Natural killer cell (primary cell): ENCODE results near the gene RPGRIP1. TPM values are rescaled to one million over a fixed set of nuclear protein-coding genes. Genes with fewer than 3 reads are reported as not detected.

Experiments used
- ATAC-seq, 3 donors: fragments of 150-1000 bp in 2 of 3; fragments of 200-7000 bp in 1 of 3; cut with Tn5 transposase; 1 replicate in 1 of 3; 2 replicates in 2 of 3; pipeline ENCODE4 v1.10.0; 2021; ENCODE audit warnings: mild to moderate bottlenecking in 2 of 3, moderate library complexity in 2 of 3
- DNase-seq, 2 donors: peaks; one replicate each; pipeline versions ENCODE4 v3.0.0 to v3.0.0-alpha.2; 2013 to 2021; ENCODE audit warnings: mixed read lengths in 1 of 2
- H3K27ac ChIP-seq: one replicate; pipeline ENCODE4 v1.5.1; 2013; ENCODE audit warnings: mild to moderate bottlenecking, low read length
- H3K27me3 ChIP-seq: one replicate; pipeline ENCODE4 v1.6.1; 2013; ENCODE audit warnings: low read length; ENCODE audit not compliant: control insufficient read depth, insufficient read depth
- H3K36me3 ChIP-seq: one replicate; pipeline ENCODE4 v1.6.1; 2013; ENCODE audit warnings: low read length; ENCODE audit not compliant: control insufficient read depth, insufficient read depth
- H3K4me1 ChIP-seq: one replicate; pipeline ENCODE4 v1.6.1; 2013; ENCODE audit warnings: low read length; ENCODE audit not compliant: control insufficient read depth, insufficient read depth
- H3K4me3 ChIP-seq: one replicate; pipeline ENCODE4 v1.5.1; 2013; ENCODE audit warnings: low read length
- H3K9me3 ChIP-seq: one replicate; pipeline ENCODE4 v1.6.1; 2013; ENCODE audit warnings: low read length; ENCODE audit not compliant: control insufficient read depth, insufficient read depth
- H3K27ac Mint-ChIP-seq, 2 donors: one replicate each; pipeline ENCODE4 v1.8.0; 2022; ENCODE audit warnings: mild to moderate bottlenecking in 2 of 2, mixed read lengths in 2 of 2, moderate library complexity in 1 of 2
- H3K27me3 Mint-ChIP-seq, 2 donors: one replicate each; pipeline ENCODE4 v1.8.0; 2022; ENCODE audit warnings: low read depth in 2 of 2, mixed read lengths in 2 of 2
- H3K36me3 Mint-ChIP-seq: one replicate; pipeline ENCODE4 v1.8.0; 2022; ENCODE audit warnings: mixed read lengths
- H3K4me1 Mint-ChIP-seq, 2 donors: one replicate each; pipeline ENCODE4 v1.8.0; 2022; ENCODE audit warnings: mixed read lengths in 2 of 2
- H3K4me3 Mint-ChIP-seq: one replicate; pipeline ENCODE4 v1.8.0; 2022; ENCODE audit warnings: mild to moderate bottlenecking, moderate library complexity, mixed read lengths
- H3K9me3 Mint-ChIP-seq, 2 donors: one replicate each; pipeline ENCODE4 v1.8.0; 2022; ENCODE audit warnings: mixed read lengths in 2 of 2
- WGBS: methylation state at CpG from one replicate; pipeline ENCODE4 v1.1.7; 2013; ENCODE audit warnings: missing lambda C conversion rate; ENCODE audit not compliant: insufficient coverage; 5-methylcytosine and 5-hydroxymethylcytosine counted together
- intact Hi-C: fragments of 100-400 bp; cut with micrococcal nuclease; formaldehyde crosslinking; loops from one replicate; pipeline ENCODE4 v1.14.2; 2022
- total RNA-seq, 4 donors: library from RNA; stranded (reverse); fragments of 120-200 nt in 1 of 4; gene quantifications; one replicate each; pipeline versions ENCODE4 v1.2.3 to v1.2.4, GENCODE V29; 2013 to 2022
- TF ChIP-seq, protein P1 (sequence below): fragments of 200-600 bp; IDR thresholded peaks from one replicate; pipeline ENCODE4 v1.8.0; 2022; ENCODE audit warnings: antibody characterized with exemption

Gene RPGRIP1
- total RNA-seq, 3 donors from 2014 or later (not counting 1 experiment from before 2014, with no cell fraction given) = 0.68 to 0.85 TPM; not detected in 1

- no peak for DNase-seq
- WGBS = 100% methylated on average over 1 of the region's 1 CpG
- intact Hi-C loops = no loop called here
- no peaks in the 10 kb centered on the region for H3K27me3 Mint-ChIP-seq
- H3K36me3 ChIP-seq = peaks cover 55% of the 10 kb centered on the region
- TF ChIP-seq, protein P1, sequence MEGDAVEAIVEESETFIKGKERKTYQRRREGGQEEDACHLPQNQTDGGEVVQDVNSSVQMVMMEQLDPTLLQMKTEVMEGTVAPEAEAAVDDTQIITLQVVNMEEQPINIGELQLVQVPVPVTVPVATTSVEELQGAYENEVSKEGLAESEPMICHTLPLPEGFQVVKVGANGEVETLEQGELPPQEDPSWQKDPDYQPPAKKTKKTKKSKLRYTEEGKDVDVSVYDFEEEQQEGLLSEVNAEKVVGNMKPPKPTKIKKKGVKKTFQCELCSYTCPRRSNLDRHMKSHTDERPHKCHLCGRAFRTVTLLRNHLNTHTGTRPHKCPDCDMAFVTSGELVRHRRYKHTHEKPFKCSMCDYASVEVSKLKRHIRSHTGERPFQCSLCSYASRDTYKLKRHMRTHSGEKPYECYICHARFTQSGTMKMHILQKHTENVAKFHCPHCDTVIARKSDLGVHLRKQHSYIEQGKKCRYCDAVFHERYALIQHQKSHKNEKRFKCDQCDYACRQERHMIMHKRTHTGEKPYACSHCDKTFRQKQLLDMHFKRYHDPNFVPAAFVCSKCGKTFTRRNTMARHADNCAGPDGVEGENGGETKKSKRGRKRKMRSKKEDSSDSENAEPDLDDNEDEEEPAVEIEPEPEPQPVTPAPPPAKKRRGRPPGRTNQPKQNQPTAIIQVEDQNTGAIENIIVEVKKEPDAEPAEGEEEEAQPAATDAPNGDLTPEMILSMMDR = no peak
- H3K4me3 Mint-ChIP-seq = no peak overlapping the region
- H3K27ac ChIP-seq = no peak overlapping the region
- H3K27ac Mint-ChIP-seq = peak overlapping the region; percentile 39 to 60
- no peaks in the 10 kb centered on the region for H3K9me3 ChIP-seq
- H3K27me3 ChIP-seq = no peaks in the 10 kb centered on the region
- no peak for ATAC-seq
- H3K4me3 ChIP-seq = no peak overlapping the region
- H3K4me1 ChIP-seq = peaks cover 14% of the 10 kb centered on the region
- peaks cover 49 to 58% of the 10 kb centered on the region in 2 donors for H3K4me1 Mint-ChIP-seq
- no peaks in the 10 kb centered on the region for H3K9me3 Mint-ChIP-seq
- H3K36me3 Mint-ChIP-seq = no peaks in the 10 kb centered on the region
Observed at GRCh38 chr14:21248338-21248737, 31.5 kb upstream of the RPGRIP1 start.

DNA sequence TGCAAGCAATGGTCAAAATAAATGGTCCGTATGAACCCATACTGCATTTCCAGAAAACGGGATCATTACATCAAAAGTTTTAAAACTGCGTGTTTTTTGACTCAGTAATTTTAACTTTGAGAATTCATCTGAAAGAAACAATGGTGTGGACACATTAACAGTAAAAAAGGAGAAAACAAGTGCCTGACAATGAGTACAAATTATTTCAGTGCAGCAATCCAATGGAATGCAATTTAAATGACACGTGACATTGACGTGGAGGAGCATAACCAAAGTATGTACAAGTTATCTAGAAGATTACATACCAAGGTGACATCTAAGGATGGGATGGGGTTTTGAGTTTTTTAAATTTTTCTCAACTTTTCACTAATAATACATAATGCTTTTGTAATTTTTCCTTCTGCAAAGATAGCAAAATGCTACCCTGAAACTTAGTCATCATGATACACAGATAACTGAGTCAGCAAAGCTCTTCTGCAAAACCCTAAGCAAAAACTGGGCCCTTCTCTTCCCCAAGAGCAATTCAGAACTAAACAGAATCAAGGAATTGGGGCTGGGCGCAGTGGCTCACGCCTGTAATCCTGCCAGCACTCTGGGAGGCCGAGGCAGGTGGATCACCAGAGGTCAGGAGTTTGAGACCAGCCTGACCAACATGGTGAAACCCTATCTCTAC lies 31.0 kb upstream of the RPGRIP1 start:
- Histone ChIP-seq H3K9me3 (no peaks in the 10 kb centered on the region), H3K36me3 (peaks cover 55% of the 10 kb centered on the region), H3K27me3 (no peaks in the 10 kb centered on the region), H3K27ac (no peak overlapping the region), H3K4me3 (no peak overlapping the region), H3K4me1 (peaks cover 18% of the 10 kb centered on the region)
- TF ChIP-seq, protein P1 = no peak
- H3K4me3 Mint-ChIP-seq = no peak overlapping the region
- H3K36me3 Mint-ChIP-seq = no peaks in the 10 kb centered on the region
- WGBS = 95% methylated on average over 8 of the region's 8 CpGs
- ATAC-seq (no peak), DNase-seq (no peak)
- H3K4me1 Mint-ChIP-seq = peaks cover 49 to 62% of the 10 kb centered on the region in 2 donors
- H3K9me3 Mint-ChIP-seq = no peaks in the 10 kb centered on the region
- intact Hi-C loops = no loop called here
- H3K27ac Mint-ChIP-seq = peak overlapping the region; percentile 39 to 60
- no peaks in the 10 kb centered on the region for H3K27me3 Mint-ChIP-seq

GRCh38 chr14:21251215-21251614 lies 28.7 kb upstream of the RPGRIP1 start:
- Histone ChIP-seq H3K9me3 (no peaks in the 10 kb centered on the region), H3K27me3 (no peaks in the 10 kb centered on the region), H3K27ac (no peak overlapping the region), H3K4me3 (no peak overlapping the region), H3K4me1 (peaks cover 26% of the 10 kb centered on the region), H3K36me3 (peaks cover 54% of the 10 kb centered on the region)
- no peaks in the 10 kb centered on the region for H3K27me3 Mint-ChIP-seq
- no peaks in the 10 kb centered on the region for H3K36me3 Mint-ChIP-seq
- no peak for DNase-seq
- peaks cover 52 to 69% of the 10 kb centered on the region in 2 donors for H3K4me1 Mint-ChIP-seq
- no peaks in the 10 kb centered on the region for H3K9me3 Mint-ChIP-seq
- no peak overlapping the region for H3K4me3 Mint-ChIP-seq
- intact Hi-C loops = no loop called here
- H3K27ac Mint-ChIP-seq = peak overlapping the region; percentile 37 to 78
- ATAC-seq = peak in 1 of 3 donors; percentile 11
- TF ChIP-seq, protein P1 = no peak
- 89% methylated on average over 4 of the region's 5 CpGs for WGBS

- ATAC-seq = no peak
- DNase-seq = no peak
- no peaks in the 10 kb centered on the region for H3K9me3 ChIP-seq
- peaks cover 55% of the 10 kb centered on the region for H3K36me3 ChIP-seq
- intact Hi-C loops = no loop called here
- H3K36me3 Mint-ChIP-seq = no peaks in the 10 kb centered on the region
- H3K27me3 ChIP-seq = no peaks in the 10 kb centered on the region
- H3K4me1 Mint-ChIP-seq = peaks cover 52 to 67% of the 10 kb centered on the region in 2 donors
- no peaks in the 10 kb centered on the region for H3K27me3 Mint-ChIP-seq
- no peak overlapping the region for H3K27ac ChIP-seq
- TF ChIP-seq, protein P1 = no peak
- H3K27ac Mint-ChIP-seq = peak overlapping the region; percentile 37 to 78
- H3K4me3 Mint-ChIP-seq = peak overlapping the region; percentile 10
- H3K9me3 Mint-ChIP-seq = no peaks in the 10 kb centered on the region
- H3K4me1 ChIP-seq = peaks cover 32% of the 10 kb centered on the region
- no peak overlapping the region for H3K4me3 ChIP-seq
- WGBS = 94% methylated on average over 1 of the region's 2 CpGs
Observed at GRCh38 chr14:21252149-21252548, 27.7 kb upstream of the RPGRIP1 start.
